NCI-H2107 treated with DMSO at 0.1 percent for 48 hours (cell line): ENCODE results near the gene REEP6.
"Not testable (repeated sequence)": the region's sequence is repeated elsewhere in the genome, so short reads cannot be mapped to it uniquely, and the experiment has no call there.

ENCODE experiments used
- DNase-seq: peaks from one replicate; lab custom pipeline; 2025; ENCODE audit not compliant: unreplicated experiment; lab: John Stamatoyannopoulos, UW

Gene REEP6

GRCh38 chr19:1522838-1523237 lies 31.9 kb downstream of the REEP6 start:
- no peak for DNase-seq

GRCh38 chr19:1523412-1524286 lies 32.7 kb downstream of the REEP6 start, which contains the start of gene PLK5:
PLK5 (plus strand) TSS chr19:1524077; CDS start chr19:1526997, 2,920 bp downstream.
- DNase-seq: no peak

DNA sequence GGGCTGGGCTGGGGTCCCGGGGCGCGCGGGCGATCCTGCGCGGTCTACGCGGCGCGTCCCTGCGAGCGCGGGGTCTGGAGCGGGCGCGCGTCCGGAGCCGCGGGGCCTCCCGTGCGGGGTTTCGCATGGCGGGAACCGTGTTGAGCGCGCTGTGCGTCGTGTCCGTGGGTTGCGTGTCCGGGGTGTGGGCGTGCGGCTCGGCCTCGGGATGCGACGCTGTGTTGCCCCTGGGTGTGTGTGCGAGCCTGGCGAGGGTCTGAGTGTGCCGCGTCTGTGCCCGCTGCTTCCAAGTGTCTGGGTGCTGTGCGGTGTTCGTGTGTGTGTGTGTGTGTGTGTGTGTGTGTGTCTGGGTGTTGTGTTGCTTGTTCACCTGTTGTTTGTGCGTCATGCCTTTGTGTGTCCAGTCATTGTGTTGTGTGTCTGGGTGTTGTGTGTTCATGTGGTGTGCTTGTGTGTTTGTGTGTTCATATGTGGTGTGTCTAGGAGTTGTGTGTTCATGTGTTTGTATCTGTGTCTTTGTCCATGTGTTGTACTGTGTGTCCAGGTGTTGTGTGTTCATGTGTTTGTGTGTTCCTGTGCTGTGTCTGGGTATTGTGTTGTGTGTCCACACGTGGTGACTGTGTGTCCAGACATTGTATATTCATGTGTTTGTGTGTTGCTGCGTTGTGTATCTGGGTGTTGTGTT lies 33.4 kb downstream of the REEP6 start:
- DNase-seq: no peak

- no peak for DNase-seq
Observed at GRCh38 chr19:1524972-1525325, 34.0 kb downstream of the REEP6 start.

DNA sequence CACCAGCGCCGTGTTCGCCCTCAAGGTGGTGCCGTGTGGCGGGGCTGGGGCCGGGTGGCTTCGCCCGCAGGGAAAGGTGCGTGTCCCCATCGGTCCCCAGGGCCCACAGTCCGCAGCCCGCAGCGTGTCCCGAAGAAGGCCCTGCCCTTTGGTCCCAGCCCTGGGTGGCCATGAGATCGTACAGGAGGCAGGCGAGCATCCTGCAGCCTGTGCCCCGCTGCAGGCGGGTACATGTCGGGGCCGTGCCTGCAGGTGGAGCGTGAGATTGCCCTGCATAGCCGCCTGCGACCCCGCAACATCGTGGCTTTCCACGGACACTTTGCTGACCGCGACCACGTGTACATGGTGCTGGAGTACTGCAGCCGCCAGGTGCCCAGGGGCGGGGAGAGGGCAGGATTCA lies 34.4 kb downstream of the REEP6 start:
- DNase-seq: no peak

DNA sequence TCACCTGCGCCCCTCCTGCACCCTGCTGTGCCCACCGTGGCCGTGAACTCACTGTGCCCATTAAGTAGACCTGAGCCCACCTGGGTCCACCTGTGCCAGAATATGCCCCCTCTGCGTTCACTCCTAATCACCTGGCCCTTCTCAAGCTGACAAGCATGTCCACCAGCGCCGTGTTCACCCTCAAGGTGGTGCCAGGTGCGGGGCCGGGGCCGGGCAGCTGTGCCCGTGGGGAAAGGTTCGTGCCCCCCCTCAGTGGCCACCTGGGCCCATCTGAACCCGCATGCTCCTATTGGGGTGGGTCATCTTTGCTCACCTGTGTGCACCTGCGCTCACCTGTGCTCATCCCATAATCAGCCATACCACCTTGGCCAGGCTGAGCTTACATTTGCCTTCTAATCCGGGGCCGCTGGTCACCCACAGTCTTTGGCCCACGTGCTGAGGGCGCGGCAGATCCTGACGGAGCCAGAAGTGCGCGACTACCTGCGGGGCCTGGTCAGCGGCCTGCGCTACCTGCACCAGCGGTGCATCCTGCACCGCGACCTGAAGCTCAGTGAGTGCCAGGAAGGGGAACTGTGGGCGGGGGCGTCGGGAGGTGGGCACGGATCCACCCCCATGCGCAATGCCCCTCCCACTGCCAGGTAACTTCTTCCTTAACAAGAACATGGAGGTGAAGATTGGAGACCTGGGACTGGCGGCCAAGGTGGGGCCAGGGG lies 35.2 kb downstream of the REEP6 start:
- no peak for DNase-seq

DNA sequence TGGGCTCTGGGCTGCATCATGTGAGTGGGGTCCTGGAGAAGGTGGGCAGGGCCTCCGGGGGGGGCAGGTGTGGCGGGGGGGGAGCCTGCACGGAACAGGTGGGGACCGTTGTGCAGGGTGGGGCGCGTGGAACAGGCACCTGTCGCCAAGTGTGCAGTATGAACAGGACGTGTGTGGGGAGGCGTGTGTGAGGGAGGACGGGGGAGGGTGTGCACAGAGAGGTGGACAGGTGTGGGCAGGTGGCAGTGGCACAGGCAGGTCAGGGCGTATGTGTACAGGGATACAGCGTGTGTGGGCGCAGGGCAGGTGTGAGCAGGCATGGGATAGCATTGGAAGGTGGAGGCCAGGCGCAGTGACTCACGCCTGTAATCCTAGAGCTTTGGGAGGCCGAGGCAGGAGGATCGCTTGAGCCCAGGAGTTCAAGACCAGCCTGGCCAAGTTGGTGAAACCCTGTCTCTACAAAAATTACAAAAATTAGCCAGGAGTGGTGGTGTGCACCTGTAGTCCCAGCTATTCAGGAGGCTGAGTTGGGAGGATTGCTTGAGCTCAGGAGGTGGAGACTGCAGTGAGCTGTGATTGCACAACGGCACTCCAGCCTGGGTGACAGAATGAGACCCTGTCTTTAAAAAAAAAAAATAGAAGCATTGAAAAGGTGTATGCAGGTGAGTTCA lies 36.1 kb downstream of the REEP6 start:
- no peak for DNase-seq

DNA sequence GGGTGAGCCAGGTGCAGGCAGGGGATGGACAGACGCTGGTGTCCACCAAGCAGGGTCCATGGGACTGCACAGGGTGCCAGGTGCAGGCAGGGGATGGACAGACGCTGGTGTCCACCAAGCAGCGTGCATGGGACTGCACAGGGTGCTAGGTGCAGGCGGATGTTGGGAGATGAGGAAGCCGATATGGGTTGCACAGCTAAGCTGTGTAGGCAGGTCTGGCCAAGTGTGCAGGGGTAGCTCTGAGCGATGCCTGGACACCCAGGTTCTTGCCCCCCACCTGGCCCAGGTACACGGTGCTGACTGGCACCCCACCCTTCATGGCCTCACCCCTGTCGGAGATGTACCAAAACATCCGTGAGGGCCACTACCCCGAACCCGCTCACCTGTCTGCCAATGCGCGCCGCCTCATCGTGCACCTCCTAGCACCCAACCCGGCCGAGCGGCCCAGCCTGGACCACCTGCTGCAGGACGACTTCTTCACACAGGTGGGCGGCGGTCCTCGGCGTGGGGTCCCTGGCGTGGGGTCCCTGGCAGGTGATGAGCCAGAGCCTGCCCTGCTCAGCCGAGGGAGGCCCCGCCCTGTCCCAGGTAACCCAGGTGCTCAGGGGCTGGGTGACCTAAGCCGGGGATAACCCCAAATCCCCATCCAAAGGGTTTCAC lies 36.8 kb downstream of the REEP6 start:
- DNase-seq: no peak

DNA sequence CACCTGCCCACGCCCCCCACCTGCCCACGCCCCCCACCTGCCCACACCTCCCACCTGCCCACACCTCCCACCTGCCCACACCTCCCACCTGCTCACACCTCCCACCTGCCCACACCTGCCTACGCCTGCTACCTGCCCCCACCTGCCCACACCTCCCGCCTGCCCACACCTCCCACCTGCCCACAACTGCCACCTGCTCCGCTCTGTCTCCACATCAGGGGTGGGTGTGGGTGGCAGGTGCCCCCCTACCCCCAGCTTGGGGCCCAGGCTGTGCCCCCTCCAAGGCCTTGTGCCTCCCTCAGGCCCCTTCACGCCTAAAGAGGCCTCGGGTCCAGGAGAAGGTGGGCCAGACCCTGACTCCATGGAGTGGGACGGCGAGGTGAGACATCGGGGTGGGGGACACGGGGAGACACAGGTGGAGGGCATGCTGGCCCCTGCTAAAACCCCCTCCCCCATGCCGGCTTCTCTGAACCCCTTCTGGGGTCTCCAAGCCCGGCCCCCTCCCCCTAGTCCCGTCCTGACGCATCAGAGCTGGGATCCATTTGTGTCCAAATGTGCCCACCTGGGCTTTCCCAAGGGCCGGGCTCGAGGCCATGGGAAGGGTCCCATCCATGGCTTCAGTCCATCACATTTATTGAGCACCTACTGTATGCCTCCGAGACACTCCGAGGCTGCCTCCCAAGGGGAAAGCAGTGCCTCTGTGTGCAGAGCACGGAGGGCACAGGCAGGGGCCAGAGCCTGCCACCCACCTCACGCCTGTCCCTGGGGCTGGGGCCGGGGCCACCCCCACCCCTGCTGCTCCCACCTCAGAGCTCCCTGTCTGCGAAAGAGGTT lies 37.8 kb downstream of the REEP6 start:
- no peak for DNase-seq

GRCh38 chr19:1529430-1529816 lies 38.4 kb downstream of the REEP6 start:
- no peak for DNase-seq

DNA sequence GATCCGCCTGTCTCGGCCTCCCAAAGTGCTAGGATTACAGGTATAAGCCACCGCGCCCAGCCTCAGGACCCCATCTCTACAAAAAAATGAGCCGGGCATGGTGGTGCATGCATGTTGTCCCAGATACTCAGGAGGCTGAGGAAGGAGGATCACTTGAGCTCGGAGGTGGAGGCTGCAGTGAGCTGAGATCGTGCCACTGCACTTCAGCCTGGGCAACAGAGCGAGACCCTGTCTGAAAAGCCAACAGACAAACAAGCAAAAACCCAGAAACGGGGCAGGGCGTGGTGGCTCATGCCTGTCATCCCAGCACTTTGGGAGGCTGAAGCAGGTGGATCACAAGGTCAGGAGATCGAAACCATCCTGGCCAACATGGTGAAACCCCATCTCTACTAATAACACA lies 39.9 kb downstream of the REEP6 start:
- not testable (repeated sequence) for DNase-seq

DNA sequence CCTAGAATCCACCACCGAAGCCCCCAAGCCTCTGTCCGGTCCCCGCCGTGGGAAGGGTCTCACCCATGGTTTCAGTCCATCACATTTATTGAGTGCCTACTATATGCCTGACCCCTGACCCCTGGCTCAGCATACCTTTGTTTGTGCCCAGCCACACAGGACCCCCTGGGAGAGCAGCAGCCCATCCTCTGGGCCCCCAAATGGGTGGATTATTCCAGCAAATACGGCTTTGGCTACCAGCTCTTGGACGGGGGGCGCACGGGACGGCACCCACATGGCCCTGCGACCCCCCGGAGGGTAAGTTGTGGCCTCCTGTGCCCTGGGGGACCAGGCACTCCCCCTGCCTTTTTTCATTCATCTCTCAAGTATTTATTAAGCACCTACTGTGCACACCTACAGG lies 40.6 kb downstream of the REEP6 start:
- no peak for DNase-seq

DNA sequence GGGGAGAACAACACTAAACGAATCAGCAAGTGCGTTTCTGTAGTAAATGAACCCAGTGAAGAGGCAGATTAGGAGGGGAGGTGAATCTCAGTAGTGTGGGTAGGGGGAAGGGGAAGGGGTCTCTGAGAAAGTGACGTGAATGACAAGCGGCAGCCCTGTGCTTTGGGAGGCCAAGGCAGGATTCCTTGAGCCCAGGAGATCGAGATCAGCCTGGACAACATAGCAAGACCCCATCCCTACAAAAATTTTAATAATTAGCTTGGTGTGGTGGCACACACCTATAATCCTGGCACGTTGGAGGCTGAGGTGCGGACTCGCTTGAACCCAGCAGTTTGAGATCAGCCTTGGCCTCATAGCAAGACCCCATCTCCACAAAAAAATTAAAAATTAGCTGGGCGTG lies 41.0 kb downstream of the REEP6 start:
- no peak for DNase-seq

DNA sequence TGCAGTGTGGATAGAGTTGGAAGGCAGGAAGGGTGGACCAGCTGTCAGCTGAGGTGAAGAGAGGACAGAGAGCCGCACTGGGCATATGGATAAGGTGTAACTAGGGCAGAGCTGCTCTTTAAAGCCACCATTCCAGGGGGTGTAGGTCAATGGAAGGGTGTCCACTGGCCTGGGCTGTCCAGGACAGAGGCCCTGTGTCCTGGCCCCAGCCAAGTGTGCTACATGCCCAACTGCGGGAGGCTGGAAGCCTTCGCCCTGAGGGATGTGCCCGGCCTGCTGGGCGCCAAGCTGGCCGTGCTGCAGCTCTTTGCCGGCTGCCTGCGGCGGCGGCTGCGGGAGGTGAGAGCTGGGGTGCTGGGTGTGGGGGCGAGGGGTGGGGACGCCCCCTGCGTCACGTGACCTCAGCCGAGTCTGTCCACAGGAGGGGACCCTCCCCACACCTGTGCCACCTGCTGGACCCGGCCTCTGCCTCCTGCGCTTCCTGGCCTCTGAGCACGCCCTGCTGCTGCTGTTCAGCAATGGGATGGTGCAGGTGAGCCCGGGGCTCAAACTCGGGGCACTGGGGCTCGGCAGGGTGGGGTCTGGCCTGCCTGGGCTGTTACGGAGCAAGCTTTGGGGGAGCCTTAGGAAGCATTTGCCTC lies 42.6 kb downstream of the REEP6 start:
- no peak for DNase-seq

DNA sequence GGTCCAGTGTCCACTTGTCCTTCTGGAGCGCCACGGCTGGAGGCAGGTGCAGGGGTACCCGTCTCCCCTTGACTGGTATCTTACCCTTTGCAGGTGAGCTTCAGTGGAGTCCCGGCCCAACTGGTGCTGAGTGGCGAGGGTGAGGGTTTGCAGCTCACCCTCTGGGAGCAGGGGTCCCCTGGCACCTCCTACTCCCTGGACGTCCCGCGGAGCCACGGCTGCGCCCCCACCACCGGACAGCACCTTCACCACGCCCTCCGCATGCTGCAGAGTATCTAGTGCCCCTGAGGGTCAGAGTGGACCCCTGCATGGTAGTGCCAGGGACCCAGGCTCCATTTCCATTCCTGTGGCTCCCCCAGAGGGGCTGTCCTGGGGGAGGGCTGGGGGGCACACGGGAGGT lies 44.0 kb downstream of the REEP6 start:
- no peak for DNase-seq

GRCh38 chr19:1535699-1536098 lies 44.7 kb downstream of the REEP6 start:
- DNase-seq: not testable (repeated sequence)

GRCh38 chr19:1538978-1539377 lies 48.0 kb downstream of the REEP6 start:
- DNase-seq: no peak

GRCh38 chr19:1539749-1540148 lies 48.8 kb downstream of the REEP6 start:
- DNase-seq: not testable (repeated sequence)

GRCh38 chr19:1540365-1540925 lies 49.5 kb downstream of the REEP6 start:
- no peak for DNase-seq
